Measurements from ENCODE around the gene DOCK3.

- TF ChIP-seq CTCF (conservative IDR thresholded peaks at IDR 0.05; ENCODE audit: low read depth, low read length) (no peak), EZH2phosphoT487 (IDR thresholded peaks at IDR 0.05; ENCODE audit: borderline replicate concordance, low read length) (no peak)
Measured at GRCh38 chr3:51393564-51393963, 718.8 kb downstream of the DOCK3 start.

Data from PC-3 (cell line).